ENCODE data around the gene KHDRBS1.

- TF ChIP-seq, protein P1, sequence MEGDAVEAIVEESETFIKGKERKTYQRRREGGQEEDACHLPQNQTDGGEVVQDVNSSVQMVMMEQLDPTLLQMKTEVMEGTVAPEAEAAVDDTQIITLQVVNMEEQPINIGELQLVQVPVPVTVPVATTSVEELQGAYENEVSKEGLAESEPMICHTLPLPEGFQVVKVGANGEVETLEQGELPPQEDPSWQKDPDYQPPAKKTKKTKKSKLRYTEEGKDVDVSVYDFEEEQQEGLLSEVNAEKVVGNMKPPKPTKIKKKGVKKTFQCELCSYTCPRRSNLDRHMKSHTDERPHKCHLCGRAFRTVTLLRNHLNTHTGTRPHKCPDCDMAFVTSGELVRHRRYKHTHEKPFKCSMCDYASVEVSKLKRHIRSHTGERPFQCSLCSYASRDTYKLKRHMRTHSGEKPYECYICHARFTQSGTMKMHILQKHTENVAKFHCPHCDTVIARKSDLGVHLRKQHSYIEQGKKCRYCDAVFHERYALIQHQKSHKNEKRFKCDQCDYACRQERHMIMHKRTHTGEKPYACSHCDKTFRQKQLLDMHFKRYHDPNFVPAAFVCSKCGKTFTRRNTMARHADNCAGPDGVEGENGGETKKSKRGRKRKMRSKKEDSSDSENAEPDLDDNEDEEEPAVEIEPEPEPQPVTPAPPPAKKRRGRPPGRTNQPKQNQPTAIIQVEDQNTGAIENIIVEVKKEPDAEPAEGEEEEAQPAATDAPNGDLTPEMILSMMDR (IDR thresholded peaks at IDR 0.05), result no peak
- TF ChIP-seq POLR2AphosphoS5 (IDR thresholded peaks at IDR 0.05), result no peak
Measured at GRCh38 chr1:32028746-32029145, 15.1 kb downstream of the KHDRBS1 start.

Measured in sigmoid colon (tissue), 4 donors.